CD4-positive, alpha-beta T cell treated with Interleukin-21 for 1 hour (primary cell): ENCODE results near the gene USP37.

Source experiments
- DNase-seq: peaks from one replicate; pipeline ENCODE4 v3.0.0-alpha.2; 2020

The USP37 gene

DNA sequence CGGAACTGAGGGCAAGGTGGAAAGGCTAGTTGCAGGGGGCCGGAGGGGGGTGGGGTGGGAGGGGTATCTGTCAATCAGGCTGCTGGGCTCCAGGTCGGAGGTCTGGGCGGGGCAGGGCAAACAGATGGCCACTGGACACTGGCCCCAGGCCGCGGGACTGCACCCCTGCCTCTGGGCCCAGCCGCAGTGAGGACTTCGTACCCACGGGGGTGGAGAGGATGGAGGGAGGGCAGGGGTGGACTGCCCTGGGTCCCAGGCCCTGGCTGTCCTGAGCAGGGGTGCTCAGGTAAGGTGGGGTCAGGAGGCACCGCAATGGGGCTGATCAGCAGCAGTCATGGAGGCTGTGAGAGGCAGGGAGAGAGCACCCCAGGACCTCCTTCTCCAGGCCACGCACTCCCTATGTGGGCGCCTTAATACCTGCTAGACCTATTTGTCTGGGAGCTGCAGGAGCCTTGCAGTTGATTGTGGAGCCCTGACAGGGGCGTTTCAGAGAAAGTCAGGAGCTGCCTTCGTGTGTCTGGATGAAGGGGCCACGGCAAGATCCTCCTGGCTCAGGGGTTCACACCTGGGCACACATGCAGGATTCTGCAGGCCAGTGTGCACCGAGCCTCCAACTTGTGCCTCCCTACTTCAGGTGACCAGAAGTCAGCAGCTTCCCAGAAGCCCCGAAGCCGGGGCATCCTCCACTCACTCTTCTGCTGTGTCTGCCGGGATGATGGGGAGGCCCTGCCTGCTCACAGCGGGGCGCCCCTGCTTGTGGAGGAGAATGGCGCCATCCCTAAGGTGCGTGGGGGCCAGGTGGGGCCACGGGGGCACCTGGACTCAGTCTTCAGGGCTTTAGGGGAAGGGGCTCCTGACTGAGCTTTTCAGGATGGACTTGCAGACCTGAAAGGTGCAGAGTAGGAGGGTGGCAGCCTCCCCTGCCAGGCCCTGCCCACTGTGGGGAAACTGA lies 166.9 kb downstream of the USP37 start:
- no peak for DNase-seq
